Neural progenitor cell (in vitro differentiated cells): ENCODE results near the gene INSM1. TPM values are rescaled to one million over a fixed set of nuclear protein-coding genes. Genes with fewer than 3 reads are reported as not detected.

ENCODE experiments used
- DNase-seq: peaks from one replicate; pipeline ENCODE4 v3.0.0-alpha.2; 2016; ENCODE audit warnings: low spot score
- H2AFZ ChIP-seq: fragments of 200-600 bp; sonication (generic); replicated peaks from 2 replicates; pipeline ENCODE4 v1.6.1; 2016; ENCODE audit warnings: antibody characterized with exemption
- H3F3A ChIP-seq: fragments of 200-600 bp; sonication (generic); 2 replicates; pipeline ENCODE4 v1.6.1; 2016; ENCODE audit warnings: antibody characterized with exemption, low read depth
- H3K27ac ChIP-seq: fragments of 200-600 bp; sonication (generic); 2 replicates; pipeline ENCODE4 v1.5.1; 2016; ENCODE audit warnings: mild to moderate bottlenecking
- H3K27me3 ChIP-seq: fragments of 200-600 bp; sonication (generic); 2 replicates; pipeline ENCODE4 v1.6.1; 2016; ENCODE audit warnings: mild to moderate bottlenecking, moderate library complexity
- H3K36me3 ChIP-seq: fragments of 200-600 bp; sonication (generic); 2 replicates; pipeline ENCODE4 v1.5.1; 2016
- H3K4me1 ChIP-seq: fragments of 200-600 bp; sonication (generic); 2 replicates; pipeline ENCODE4 v1.6.1; 2016; ENCODE audit warnings: mixed run types
- H3K4me2 ChIP-seq: fragments of 200-600 bp; sonication (generic); 2 replicates; pipeline ENCODE4 v1.6.1; 2016
- H3K4me3 ChIP-seq: fragments of 200-600 bp; sonication (generic); 2 replicates; pipeline ENCODE4 v1.5.1; 2016
- H3K79me2 ChIP-seq: fragments of 200-600 bp; sonication (generic); 2 replicates; pipeline ENCODE4 v1.6.1; 2016; ENCODE audit warnings: low read depth
- H3K9ac ChIP-seq: fragments of 200-600 bp; sonication (generic); 2 replicates; pipeline ENCODE4 v1.6.1; 2016
- H3K9me3 ChIP-seq: fragments of 200-600 bp; sonication (generic); 2 replicates; pipeline ENCODE4 v1.5.1; 2016; ENCODE audit warnings: low read depth
- H4K20me1 ChIP-seq: fragments of 200-600 bp; sonication (generic); 2 replicates; pipeline ENCODE4 v1.6.1; 2016; ENCODE audit warnings: low read depth
- H3K27ac Mint-ChIP-seq: 3 replicates; pipeline ENCODE4 v1.8.0; 2021; ENCODE audit warnings: mixed read lengths
- H3K27me3 Mint-ChIP-seq: 2 replicates; pipeline ENCODE4 v1.8.0; 2022; ENCODE audit warnings: low read depth, mild to moderate bottlenecking, inconsistent platforms, moderate library complexity, mixed read lengths; ENCODE audit not compliant: insufficient read depth
- H3K36me3 Mint-ChIP-seq: 3 replicates; pipeline ENCODE4 v1.8.0; 2021; ENCODE audit warnings: mixed read lengths
- H3K4me1 Mint-ChIP-seq: 3 replicates; pipeline ENCODE4 v1.8.0; 2021; ENCODE audit warnings: mixed read lengths
- H3K4me3 Mint-ChIP-seq: 3 replicates; pipeline ENCODE4 v1.8.0; 2021; ENCODE audit warnings: mild to moderate bottlenecking, moderate library complexity, mixed read lengths
- H3K9me3 Mint-ChIP-seq: 3 replicates; pipeline ENCODE4 v1.8.0; 2020; ENCODE audit warnings: mixed read lengths
- EZH2 ChIP-seq: fragments of 200-600 bp; sonication (generic); IDR thresholded peaks from 2 replicates; pipeline ENCODE4 v1.6.1; 2017; ENCODE audit warnings: antibody characterized with exemption, mild to moderate bottlenecking, moderate library complexity
- EZH2phosphoT487 ChIP-seq: fragments of 200-600 bp; sonication (generic); IDR thresholded peaks from 2 replicates; pipeline ENCODE4 v1.6.1; 2017; ENCODE audit warnings: antibody characterized with exemption
- total RNA-seq: library from RNA; depleted of rRNA; stranded (reverse); fragments of >200 nt; gene quantifications from 2 replicates; pipeline ENCODE4 v1.2.3, GENCODE V29; 2015; ENCODE audit warnings: low replicate concordance
- TF ChIP-seq, protein P1 (sequence below): fragments of 200-600 bp; sonication (generic); IDR thresholded peaks from 2 replicates; pipeline ENCODE4 v1.5.1; 2017; ENCODE audit warnings: antibody characterized with exemption, mild to moderate bottlenecking

The INSM1 gene
- total RNA-seq, 1 donor from 2014 or later = 0.41 TPM

DNA sequence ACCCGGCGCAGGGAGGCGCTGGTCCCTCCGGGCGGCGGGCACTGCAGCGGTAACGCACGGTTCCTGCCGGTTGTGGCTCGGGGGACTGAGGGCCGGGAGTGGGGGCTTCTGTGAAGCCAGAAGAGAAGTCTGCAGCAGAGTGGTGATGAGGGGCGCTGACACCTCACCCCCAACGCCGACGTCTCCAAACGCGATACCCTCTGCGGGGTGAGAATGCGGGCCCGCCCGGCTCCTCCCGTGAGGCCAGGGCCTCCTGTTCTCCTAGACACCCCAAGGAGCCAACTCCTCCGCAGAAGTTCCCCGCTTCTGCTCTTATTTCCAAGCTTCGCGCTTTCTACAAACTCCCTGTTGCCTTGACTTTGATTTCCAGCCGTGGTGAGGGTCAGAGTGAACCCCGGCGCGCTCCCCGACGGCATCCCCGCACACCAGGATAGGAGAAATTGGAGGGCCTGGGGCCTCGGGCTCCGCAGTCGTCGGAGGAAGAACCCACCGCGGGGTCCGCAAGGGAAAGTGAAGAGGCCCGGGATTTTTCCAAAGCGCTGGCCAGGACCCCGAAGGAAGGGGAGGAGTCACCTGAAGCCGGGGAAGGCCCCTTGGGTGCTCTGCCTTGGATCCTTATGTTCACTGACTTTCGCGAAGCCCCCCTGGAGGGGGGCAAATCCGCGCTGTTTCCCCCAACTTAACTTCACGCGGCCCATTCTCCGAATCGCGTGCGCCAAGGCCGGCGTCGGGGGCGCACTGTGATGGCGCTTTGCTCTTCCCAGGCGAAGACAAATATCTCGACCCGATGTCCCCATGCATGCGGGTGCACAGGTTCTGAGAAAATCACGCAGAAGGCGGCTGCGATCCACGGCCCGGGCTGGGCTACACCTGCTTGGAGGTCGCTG lies 3.1 kb upstream of the INSM1 start:
- Histone ChIP-seq H3K9ac (no peak overlapping the region), H3K79me2 (no peaks in the 10 kb centered on the region), H3K27ac (no peak overlapping the region), H2AFZ (no peak overlapping the region), H3K4me3 (peak overlapping the region; percentile 30), H4K20me1 (peaks cover 69% of the 10 kb centered on the region), H3K9me3 (no peaks in the 10 kb centered on the region), H3K4me2 (peak overlapping the region; percentile 60), H3K4me1 (peaks cover 32% of the 10 kb centered on the region), H3F3A (peaks cover 58% of the 10 kb centered on the region), H3K36me3 (no peaks in the 10 kb centered on the region), H3K27me3 (peaks cover 100% of the 10 kb centered on the region)
- Mint-ChIP-seq H3K36me3 (no peaks in the 10 kb centered on the region), H3K4me3 (peak overlapping the region; percentile 76), H3K4me1 (peaks cover 48% of the 10 kb centered on the region), H3K27ac (no peak overlapping the region), H3K27me3 (peaks cover 61% of the 10 kb centered on the region), H3K9me3 (no peaks in the 10 kb centered on the region)
- peak; percentile 32 for DNase-seq
- TF ChIP-seq, protein P1, sequence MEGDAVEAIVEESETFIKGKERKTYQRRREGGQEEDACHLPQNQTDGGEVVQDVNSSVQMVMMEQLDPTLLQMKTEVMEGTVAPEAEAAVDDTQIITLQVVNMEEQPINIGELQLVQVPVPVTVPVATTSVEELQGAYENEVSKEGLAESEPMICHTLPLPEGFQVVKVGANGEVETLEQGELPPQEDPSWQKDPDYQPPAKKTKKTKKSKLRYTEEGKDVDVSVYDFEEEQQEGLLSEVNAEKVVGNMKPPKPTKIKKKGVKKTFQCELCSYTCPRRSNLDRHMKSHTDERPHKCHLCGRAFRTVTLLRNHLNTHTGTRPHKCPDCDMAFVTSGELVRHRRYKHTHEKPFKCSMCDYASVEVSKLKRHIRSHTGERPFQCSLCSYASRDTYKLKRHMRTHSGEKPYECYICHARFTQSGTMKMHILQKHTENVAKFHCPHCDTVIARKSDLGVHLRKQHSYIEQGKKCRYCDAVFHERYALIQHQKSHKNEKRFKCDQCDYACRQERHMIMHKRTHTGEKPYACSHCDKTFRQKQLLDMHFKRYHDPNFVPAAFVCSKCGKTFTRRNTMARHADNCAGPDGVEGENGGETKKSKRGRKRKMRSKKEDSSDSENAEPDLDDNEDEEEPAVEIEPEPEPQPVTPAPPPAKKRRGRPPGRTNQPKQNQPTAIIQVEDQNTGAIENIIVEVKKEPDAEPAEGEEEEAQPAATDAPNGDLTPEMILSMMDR = peak; percentile 21
- TF ChIP-seq EZH2phosphoT487 (peak; percentile 97), EZH2 (peak; percentile 98)

DNA sequence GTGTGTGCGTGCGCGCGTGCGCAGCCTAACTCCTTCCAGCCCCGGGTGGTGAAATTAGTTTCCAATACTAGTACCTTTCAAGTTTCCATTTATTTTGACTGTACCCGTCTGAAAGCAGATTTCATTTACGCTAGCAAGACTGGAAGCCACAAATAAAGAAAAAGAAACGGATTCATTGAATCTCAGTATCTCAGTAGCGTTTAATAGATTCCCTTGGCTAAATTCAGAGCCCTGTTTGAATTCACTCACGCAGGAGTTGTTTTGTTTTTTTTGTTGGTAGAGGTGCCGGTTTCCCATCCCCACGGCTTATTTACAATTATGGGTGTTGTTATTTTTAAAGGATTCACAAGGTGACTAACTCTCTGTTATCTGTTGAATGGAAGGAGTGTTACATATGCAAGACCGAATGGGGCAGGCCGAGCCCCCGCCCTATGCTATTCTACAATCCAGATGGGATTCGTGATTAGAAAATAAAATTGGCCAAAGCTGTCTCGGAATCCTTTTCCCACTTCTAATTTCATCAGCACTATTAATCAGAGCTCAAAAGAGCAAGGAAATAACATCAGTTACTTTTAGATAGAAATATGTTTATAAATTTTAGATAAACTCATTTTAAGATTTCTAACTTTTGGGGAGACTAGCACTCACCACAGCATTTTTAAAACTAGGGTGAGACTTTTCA lies 2.3 kb upstream of the INSM1 start:
- Histone ChIP-seq H2AFZ (no peak overlapping the region), H3K9ac (no peak overlapping the region), H3K27ac (no peak overlapping the region), H3K27me3 (peaks cover 100% of the 10 kb centered on the region), H3F3A (peaks cover 66% of the 10 kb centered on the region), H3K4me3 (no peak overlapping the region), H3K79me2 (no peaks in the 10 kb centered on the region), H3K4me2 (peak overlapping the region; percentile 60), H3K9me3 (no peaks in the 10 kb centered on the region), H3K36me3 (no peaks in the 10 kb centered on the region), H4K20me1 (peaks cover 76% of the 10 kb centered on the region), H3K4me1 (peaks cover 32% of the 10 kb centered on the region)
- peak overlapping the region; percentile 70 for H3K4me3 Mint-ChIP-seq
- H3K27ac Mint-ChIP-seq = no peak overlapping the region
- H3K9me3 Mint-ChIP-seq = no peaks in the 10 kb centered on the region
- no peak for DNase-seq
- no peaks in the 10 kb centered on the region for H3K36me3 Mint-ChIP-seq
- peaks cover 49% of the 10 kb centered on the region for H3K4me1 Mint-ChIP-seq
- peaks cover 65% of the 10 kb centered on the region for H3K27me3 Mint-ChIP-seq
- TF ChIP-seq EZH2 (no peak), EZH2phosphoT487 (peak; percentile 15)
- TF ChIP-seq, protein P1 = no peak

DNA sequence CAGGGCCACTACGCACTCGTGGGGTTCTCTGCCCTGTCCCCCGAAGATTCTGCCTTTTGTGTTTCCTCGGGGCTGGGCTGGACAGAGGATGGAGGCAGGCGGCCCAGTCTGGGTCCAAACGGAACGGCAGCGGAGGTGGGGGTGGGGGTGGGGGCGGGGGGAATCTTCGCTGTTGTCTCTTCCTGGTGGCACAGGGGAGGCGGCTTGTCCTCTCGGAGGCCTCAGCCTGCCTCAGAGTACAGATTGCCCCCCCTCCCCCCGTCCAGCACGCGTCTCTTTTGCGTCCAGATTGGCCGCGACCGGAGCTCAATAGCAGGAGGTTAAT lies 1.4 kb upstream of the INSM1 start:
- Histone ChIP-seq H3K9ac (no peak overlapping the region), H4K20me1 (peaks cover 76% of the 10 kb centered on the region)

More for the DNA sequence above, 1.4 kb upstream of the INSM1 start:
- peaks cover 100% of the 10 kb centered on the region for H3K27me3 ChIP-seq
- no peaks in the 10 kb centered on the region for H3K36me3 ChIP-seq
- H3K27ac ChIP-seq = no peak overlapping the region
- peaks cover 33% of the 10 kb centered on the region for H3K4me1 ChIP-seq
- no peak for DNase-seq
- H3F3A ChIP-seq = peaks cover 75% of the 10 kb centered on the region
- Mint-ChIP-seq H3K4me3 (peak overlapping the region; percentile 84), H3K36me3 (no peaks in the 10 kb centered on the region), H3K9me3 (no peaks in the 10 kb centered on the region), H3K27ac (no peak overlapping the region), H3K27me3 (peaks cover 66% of the 10 kb centered on the region), H3K4me1 (peaks cover 48% of the 10 kb centered on the region)
- H3K9me3 ChIP-seq = no peaks in the 10 kb centered on the region
- TF ChIP-seq, protein P1 = no peak
- TF ChIP-seq EZH2 (no peak), EZH2phosphoT487 (no peak)
- H3K4me3 ChIP-seq = peak overlapping the region; percentile 46
- peak overlapping the region; percentile 80 for H3K4me2 ChIP-seq
- H3K79me2 ChIP-seq = no peaks in the 10 kb centered on the region
- no peak overlapping the region for H2AFZ ChIP-seq
